ENCODE results near the gene C5orf63.
"Not testable (repeated sequence)": the region's sequence is repeated elsewhere in the genome, so short reads cannot be mapped to it uniquely, and the experiment has no call there.

C5orf63 gene

DNA sequence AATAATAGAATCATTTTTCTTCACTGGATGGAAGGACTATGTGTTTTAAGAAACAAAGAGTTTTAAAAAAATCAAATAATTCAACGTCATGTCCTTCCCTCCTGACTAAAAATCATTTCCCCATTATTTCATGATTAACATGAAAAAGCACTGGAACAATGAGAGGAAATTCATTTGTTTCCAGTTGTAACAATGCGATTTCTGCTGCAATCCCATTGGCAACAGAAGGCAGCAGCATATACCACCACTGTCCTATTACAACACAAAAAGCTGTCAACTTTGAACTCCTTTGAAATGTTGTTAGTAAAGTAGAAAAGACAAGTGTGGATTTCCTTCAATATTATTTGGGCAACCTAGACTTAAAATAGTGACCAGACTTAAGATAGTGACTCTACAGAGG is 3.1 kb downstream of the C5orf63 start:
- no peak for DNase-seq

DNA sequence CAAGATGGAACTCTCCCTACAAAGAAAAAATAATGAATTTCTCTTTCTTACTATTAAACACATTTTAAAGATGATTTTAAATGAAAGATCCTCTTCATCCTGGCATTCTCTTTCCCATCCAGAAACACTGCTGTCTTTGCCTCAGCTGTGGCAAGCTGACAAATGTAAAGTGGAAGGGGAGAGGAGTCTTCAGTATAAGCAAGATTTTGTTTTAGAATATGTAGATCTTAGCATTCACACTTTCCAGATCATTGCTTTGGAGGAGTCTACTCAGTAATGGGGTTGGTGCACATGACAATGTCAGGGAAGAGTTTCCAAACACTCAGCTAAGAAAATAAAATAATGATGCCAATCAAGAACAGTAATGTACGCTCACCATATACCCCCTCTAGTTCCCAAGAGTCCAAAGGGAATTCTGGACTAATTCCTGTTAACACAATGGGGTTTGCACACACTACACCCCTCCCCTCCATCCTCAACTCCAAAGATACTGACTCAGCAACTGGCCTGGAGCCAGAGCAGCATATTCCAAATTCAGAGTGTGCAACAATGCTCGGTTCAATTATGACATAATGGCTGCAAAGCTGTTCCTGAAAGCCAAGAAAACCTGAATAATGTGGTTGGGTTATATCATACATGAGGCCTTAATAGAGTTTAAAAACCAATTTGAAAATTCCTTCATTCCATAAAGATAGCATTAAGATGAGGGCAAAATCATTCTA is 4.6 kb downstream of the C5orf63 start:
- no peak for DNase-seq

DNA sequence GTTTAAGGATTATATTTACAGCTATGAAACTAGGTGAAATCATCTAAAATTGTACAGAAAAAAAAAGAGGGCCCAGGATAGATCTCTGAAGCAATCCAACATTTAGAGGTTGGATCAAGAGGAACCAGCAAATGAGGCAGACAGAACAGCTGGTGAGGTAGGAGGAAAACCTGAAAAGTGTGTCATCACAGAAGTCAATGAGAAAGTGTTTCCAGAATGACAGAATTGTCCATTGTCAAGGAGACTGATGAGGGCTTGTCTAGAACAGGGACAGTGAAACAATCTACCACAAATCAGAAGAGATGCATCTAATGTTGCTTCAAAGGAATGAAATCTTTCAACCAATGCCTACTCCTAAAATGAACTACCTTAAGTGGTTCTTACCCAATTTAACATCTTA is 6.6 kb downstream of the C5orf63 start:
- no peak for DNase-seq

DNA sequence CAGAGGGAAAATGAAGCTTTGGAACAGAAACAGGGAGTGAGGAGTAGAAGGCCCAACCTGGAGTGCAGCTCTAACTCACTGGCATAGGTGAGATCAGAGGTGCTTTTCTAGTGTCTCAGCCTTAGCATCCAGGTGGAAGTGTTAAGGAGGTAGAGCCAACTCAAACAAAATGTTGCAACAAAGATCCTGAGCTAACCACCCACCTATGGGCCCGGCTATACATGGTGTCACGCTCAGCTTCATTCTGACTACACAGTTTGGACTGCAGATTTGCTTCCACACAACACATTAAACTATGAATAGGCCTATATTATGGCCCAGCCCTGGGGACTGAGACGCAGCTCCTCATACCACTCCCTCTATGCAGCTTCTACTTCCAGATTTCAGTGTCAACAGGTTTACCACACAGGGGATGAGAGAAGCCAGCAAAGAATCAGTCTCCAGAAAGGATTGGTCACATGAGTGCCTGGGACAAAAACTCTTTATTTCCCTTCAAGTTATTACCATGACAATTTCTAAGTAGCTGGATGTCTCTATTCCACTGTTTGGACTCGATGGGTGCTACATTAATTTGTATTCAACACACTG is 9.0 kb downstream of the C5orf63 start:
- DNase-seq: no peak

DNA sequence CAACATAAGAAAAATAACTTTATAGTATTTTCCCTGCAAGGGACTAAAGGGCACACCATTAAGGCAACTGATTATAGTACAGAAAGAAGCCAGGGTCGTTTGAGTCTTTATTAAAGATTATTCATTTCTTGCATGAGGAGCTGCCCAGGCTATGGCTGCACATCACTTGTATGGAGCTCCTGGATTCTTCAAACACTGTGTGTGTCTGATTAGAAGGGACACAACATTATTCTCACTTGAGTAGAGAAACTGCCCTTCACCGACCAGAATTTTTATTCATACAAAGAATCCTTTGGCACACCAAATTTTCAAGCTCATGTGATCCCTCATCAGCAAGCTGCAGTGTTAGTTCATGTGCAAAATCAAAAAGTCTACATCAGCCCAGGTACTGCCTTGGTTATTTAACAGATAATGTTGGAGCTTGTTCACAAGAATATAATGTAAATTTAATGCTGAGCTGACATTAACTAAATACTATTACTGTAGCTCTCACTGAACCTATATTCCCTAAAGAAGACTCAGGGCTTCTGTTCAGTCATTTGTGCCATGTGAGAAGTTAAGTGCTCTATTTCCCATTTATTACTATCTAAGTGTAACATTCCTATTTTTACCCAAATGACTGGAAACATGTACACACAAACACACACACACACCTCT is 9.9 kb downstream of the C5orf63 start:
- no peak for DNase-seq

DNA sequence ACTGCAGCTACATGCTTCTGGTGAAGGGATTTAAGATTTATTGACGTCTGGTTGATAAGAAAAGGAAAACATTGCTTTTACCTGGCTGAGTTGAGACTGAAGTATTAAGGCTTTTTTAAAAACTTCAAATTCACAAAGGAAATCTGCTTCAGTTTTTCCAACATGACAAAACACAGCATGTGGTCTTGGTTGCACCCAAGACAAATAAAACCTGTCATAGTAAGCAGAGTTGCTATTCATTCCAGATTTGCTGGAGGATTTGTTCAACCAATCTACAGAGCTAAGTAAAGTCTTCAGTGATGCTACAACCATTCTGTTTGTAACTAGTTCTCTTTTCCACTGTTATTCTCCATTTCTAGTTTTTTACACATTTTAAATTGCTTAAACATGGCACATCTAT is 11.3 kb downstream of the C5orf63 start:
- no peak for DNase-seq

DNA sequence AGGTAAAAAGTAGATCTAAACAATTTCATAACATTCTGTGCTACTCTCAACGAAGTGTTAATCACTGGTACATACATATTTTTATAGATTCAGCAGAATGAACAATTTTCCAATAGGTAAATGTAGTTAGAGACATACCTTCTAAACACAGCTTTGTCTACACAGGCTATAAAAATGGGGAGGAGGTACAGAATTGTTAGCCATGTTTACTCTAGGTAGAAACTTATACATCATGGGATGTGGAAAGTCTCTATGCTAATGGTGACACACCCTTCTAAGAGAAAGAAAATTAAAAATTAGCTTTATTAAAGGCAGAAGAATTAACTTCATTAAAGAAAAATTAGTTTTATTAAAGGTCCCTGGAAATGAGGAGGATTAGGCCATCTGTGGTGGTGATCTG is 11.8 kb downstream of the C5orf63 start:
- DNase-seq: no peak

DNA sequence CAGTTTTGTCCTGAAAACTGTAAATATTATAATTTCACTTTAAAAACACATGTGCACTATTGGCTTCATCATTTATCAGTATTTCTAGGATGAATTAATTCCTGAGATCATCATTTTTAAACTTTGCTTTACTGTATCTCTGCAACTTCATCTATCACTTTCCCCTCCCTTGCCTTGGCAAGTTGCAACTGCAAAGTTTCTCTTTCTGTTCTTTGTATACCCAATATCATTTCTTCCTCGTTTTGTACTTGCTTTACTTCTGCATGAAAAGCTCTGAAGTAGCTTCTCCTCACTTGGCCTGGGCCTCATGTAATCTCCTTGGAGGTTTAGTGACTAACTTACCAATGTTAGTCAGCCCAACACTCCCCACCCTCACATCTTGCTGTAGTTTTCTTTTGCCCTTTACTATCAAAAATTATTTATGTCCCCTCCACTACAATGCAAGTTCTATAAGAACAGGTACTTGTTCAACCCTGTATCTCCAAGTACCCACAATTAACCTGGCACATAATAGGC is 12.8 kb downstream of the C5orf63 start:
- no peak for DNase-seq

DNA sequence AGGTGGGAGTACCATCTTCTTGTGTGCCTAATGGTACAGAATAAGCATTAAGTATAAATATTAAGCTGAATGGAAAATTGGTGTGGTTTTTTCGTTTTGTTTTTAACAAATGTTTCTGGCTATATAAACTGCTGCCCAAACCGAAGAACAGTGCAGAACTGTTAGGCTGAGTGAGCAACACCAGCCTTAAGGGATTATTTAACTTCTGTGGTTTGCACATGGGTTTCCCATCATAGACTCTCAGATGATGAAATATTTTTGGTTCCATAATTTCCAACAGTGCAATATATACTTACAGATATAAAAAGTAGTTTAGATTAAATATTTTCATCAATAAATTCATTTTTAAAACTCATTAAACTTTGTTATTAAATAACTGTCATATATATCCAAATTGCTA is 16.4 kb downstream of the C5orf63 start:
- DNase-seq: no peak

DNA sequence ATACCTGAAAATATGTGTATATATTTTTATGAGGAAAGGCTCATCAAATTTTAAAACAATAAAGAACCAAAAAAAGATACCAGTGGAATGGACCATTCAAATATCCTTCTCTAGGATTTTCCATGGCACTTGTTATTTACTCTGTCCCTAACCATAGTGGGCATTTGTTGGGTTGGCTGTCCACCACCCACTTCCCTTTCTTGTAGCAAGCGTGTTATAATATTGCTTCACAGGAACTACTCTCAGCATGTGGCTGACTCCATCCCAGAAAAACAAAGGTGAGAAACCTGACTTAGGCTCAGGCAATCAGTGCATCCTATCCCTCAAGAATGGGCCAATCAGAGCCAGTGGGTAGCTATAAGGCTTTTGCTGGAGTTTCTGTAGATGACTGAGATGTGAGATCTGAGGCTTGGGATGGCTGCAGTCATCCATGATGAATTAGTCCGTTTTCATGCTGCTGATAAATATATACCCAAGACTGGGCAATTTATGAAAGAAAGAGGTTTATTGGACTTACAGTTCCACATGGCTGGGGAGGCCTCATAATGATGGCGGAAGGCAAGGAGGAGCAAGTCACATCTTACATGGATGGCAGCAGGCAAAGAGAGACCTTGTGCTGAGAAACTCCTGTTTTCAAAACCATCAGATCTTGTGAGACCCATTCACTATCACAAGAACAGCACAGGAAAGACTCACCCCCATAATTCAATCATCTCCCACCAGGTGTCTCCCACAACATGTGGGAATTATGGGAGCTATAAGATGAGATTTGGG is 17.2 kb downstream of the C5orf63 start:
- DNase-seq: no peak

DNA sequence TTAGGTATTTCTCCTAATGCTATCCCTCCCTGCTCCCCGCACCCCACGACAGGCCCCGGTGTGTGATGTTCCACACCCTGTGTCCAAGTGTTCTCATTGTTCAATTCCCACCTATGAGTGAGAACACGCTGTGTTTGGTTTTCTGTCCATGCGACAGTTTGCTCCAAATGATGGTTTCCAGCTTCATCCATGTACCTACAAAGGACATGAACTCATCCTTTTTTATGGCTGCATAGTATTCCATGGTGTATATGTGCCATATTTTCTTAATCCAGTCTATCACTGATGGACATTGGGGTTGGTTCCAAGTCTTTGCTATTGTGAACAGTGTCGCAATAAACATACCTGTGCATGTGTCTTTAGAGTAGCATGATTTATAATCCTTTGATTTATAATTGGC is 19.8 kb downstream of the C5orf63 start:
- not testable (repeated sequence) for DNase-seq

DNA sequence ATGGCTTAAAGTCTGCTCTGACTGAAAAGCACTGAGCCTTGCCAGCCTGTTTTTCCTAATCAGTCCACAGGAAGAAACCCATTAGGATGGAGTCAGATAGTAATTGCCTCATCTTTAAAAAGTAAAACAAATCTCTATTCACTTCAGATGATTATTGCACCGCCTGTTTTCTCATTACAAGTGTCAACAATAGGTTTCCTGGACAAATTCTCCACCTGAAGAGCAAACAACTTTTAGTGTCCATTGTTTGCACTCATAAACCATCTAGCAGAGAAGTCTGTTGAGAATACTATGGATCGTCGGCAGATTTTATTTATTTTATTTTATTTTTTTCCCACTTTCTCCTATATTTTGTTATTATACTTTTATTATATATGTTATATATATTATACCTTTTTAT is 20.3 kb downstream of the C5orf63 start:
- DNase-seq: no peak

DNA sequence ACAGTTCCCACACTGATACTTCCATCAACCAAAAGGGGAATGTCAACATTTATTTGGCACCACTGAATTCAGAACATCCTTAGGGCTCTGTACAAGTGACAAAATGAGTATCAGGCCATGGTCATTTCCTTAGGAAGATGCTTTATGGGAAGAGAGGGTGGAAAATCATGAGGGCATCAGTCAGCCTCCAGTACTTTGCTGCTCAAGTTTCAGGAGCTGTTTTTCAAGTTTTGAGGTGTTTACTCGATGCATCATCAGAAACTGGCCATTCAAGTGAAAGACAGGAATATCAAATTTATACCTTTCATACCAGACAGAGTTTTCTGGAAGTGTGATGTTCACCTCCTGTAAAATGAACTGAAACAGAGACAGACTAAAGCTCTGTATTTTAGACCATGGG is 21.7 kb downstream of the C5orf63 start:
- DNase-seq: no peak

DNA sequence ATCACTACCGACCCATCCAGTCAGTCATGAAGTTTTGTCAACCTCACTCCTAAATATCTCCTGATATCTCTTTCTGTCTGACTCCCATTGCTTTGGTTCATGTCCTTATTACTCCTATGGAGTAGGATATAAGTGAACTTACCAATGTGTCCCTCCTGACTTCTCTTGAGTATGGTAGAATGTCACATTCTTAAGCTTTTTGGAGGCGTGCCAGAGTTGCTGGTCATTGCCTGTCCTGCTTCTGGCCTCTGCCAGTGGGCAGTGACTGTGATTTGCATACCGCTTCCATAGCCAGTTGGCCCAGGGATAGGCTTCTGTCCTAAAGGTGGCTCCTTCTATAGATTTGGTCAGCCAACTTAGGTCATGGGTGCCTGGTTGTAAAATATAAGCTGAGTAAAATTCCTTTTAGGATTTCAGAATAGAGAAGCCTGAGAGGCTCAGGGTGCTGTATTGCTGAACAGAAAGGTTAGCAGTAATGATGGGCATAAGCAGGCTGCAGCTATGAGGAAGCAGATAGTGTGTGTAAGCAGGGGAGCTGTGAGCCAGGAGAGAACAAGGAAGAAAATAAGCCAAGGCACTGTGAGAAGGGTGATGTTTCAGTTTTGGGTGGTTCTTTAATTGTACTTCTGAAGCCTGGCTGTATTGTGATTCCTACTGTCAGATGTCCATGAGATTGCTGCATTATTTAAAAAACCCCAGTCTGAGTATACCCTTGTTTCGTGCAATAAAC is 26.8 kb downstream of the C5orf63 start:
- no peak for DNase-seq

DNA sequence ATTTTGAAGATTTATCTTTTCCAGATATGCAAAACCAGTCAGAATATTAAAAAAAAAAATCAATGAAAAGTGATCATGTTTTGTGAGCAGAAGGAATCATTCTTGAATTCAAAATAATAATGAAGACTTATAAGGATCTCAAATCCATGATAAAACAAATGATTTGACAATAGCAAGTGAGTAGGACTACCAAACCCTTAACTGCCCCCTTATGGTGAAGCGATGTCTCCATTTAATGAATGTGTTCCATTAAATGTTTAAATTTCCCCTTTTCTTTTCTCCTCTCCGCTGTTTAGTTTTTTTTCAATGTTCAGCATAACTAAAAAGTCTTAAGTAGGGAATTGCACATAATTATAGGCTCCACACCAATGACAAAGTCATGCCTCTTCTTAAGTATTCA is 30.7 kb downstream of the C5orf63 start:
- no peak for DNase-seq

DNA sequence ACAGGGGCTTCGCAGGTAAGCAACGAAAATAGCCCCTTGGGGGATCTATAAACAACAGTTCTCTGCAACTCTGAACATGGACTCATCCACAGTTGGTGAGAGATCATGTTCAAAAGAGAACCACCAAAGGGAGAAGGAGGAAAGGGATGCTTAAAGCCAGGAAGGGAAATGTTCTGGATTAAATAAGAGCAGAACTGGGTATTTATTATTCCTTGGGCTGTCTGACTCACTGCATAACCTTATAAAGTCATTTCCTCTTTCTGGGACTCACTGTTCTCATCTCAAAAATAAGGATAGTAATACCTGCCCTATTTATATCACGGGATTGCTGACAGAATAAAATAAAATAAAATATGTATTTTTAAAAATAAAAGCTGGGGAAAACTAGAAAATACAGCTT is 31.7 kb downstream of the C5orf63 start:
- DNase-seq: no peak

DNA sequence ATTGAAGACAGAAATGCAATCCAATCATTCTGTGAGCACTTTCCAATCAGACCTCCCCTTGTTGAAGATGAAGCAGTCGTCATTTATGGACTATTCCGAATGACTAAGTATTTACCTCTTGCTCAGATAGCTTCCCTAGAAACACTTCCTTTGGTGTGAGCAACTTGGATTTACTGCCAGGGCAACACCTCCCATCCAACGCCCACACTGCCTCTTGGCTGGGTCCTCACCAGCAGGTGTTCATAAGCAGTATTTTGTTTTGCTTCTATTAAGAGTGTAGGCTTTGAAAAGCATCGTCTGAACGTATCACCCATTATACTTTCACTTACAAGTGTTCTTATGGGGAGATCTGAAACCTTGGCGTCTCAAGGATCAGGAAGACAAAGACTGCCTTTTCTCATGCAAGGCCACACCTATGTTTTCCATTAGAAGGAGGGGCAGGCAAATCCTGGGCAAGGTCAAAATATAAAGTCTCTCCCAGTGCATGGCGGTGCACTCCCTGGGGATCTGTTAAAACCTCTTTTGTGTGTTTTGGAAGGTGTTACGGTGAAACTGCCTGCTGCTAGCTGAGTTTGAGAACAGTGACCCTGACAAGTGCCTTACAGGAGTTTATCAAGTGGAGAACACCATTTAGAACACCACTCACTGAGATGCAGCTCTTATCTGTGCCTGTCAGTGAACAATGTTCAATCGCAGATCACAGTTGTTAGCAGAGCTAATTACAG is 32.3 kb downstream of the C5orf63 start:
- DNase-seq: no peak

DNA sequence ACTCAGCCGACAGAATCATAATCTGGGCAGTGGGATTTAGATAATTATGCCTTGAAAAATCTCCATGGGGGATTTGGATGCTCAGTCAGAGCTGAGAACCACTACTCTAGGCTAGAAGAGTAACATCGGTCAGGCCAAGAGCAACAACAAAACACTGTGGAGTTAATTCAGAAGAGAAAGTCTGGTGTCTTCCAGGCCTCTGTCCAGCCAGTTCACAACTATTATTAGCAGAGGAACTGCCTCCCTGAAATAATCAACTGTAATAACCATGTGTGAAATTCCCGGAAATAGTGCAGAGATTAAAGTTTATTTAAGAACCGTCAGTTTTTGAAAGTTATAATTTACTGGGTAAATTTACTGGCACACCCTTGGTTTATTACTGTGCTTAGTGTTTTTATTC is 34.8 kb downstream of the C5orf63 start:
- DNase-seq: no peak

DNA sequence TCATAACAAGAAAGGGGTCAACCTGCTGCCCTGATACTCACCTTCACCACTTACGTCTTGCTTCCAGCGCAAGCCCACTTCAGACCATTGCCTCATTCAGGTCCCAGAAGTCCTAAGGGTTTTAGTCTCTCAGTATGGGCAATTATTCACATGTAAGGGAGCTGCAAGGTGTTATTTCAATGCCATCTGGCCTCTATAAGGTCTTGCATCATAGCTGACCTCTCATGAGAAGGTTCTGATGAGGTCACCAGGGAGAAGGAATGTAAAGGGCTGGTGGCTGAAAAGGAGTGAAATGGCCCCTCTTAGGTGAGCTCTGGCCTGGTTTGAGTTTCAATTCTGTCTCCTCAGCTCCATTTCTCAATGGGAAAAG is 41.5 kb downstream of the C5orf63 start:
- no peak for DNase-seq

DNA sequence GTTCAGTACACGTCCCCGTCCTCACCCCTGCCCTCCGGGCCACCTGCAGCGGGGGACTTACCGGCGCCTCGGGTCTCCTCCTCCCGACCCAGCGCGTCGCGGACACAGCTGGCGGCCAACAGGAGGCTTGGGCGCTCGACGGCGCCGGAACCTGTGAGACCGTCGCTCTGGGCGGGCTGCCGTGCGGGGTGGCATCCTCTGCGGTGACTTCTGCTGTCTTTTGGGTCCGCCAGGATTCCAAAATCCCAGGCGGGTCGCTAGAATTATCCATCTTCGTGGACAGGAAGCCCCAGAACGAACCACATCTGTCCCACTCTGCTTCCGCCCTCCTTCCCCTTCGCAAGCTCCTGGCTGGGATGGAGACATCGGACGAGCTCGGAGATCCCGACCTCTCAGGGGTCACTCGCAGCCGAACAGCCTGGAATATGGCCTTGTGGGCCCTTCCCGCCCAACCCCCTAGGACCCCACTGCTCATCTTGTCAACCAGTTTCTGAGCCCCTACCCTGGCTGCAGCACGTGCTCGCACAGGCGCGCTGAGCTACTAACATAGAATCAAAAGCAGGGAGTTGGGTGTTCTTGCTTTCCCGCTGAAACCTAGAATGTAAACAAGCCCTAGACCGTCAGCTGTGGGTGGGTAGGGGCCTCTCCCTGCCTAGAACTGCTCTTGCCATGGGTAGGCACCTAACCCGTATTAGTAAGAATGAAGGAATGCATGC is 42.0 kb downstream of the C5orf63 start:
- DNase-seq: no peak

Measured in islet precursor cell (in vitro differentiated cells).